ENCODE results near the gene MRPS16.
"Not testable (repeated sequence)": the region's sequence is repeated elsewhere in the genome, so short reads cannot be mapped to it uniquely, and the experiment has no call there.

Gene MRPS16

DNA sequence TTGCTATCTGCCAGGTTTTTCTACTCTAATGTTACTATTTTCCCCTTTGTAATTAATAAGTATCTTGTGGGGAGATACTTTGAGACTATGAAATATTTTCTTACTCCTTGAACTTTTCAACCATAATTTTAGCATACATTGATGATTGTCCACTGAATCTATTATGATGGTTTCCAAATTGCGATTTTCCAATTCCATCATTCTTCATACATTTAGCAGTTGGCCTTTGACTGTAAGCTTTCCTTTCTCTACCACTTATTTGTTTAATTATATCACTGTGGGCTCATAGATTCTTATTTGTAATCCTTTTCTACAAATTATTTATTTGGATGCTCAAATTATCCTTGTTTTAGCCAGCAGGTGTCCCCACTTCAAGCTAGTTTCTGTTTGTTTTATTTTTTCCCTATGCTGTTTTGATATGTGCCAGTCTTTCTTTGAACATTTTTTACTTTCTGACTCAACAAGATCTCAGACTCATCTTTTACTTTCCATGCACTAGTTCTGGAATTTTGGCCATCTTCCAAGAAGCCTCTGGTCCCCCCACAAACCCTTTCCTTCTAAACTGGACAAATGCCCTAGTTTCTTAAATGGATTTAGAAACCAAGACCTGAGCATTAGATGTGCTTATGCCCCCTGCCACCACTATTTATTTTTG, 11.4 kb upstream of the MRPS16 start:
- no peak overlapping the region for H3K4me3 ChIP-seq (ENCODE audit: low read depth, low read length)
- no peak for DNase-seq (ENCODE audit: low read depth)
- TF ChIP-seq, protein P1, sequence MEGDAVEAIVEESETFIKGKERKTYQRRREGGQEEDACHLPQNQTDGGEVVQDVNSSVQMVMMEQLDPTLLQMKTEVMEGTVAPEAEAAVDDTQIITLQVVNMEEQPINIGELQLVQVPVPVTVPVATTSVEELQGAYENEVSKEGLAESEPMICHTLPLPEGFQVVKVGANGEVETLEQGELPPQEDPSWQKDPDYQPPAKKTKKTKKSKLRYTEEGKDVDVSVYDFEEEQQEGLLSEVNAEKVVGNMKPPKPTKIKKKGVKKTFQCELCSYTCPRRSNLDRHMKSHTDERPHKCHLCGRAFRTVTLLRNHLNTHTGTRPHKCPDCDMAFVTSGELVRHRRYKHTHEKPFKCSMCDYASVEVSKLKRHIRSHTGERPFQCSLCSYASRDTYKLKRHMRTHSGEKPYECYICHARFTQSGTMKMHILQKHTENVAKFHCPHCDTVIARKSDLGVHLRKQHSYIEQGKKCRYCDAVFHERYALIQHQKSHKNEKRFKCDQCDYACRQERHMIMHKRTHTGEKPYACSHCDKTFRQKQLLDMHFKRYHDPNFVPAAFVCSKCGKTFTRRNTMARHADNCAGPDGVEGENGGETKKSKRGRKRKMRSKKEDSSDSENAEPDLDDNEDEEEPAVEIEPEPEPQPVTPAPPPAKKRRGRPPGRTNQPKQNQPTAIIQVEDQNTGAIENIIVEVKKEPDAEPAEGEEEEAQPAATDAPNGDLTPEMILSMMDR (IDR thresholded peaks at IDR 0.05; ENCODE audit: control insufficient read depth, extremely low read depth, insufficient read depth): peak; percentile 58

DNA sequence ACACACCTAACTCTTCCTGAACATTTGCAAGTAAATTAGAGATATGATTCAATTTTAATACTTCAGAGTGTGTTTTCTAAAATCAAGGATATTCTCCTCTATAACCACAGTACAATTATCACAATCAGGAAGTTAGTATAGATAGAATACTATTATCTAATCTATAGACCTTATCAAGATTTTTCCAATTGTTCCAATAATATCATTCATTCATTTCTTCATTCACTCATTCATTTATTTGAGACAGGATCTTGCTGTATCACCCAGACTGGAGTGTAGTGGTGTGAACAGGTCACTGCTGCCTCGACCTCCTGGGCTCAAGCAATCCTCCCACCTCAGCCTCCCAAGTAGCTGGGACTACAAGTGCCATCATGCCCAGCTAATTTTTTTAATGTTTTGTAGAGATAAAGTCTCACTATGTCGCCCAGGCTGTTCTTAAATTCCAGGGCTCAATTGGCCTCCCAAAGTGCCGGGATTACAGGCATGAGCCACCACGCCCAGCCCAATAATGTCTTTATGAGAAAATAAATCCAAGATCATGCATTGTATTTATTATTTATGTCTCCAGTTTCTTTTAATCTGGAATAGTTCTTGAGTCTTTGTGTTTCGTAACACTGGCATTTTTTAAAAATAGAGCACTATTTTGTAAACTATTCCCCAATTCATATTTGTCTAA, 10.6 kb upstream of the MRPS16 start:
- TF ChIP-seq, protein P1 (IDR thresholded peaks at IDR 0.05; ENCODE audit: control insufficient read depth, extremely low read depth, insufficient read depth): no peak
- DNase-seq (ENCODE audit: low read depth): no peak
- no peak overlapping the region for H3K4me3 ChIP-seq (ENCODE audit: low read depth, low read length)

DNA sequence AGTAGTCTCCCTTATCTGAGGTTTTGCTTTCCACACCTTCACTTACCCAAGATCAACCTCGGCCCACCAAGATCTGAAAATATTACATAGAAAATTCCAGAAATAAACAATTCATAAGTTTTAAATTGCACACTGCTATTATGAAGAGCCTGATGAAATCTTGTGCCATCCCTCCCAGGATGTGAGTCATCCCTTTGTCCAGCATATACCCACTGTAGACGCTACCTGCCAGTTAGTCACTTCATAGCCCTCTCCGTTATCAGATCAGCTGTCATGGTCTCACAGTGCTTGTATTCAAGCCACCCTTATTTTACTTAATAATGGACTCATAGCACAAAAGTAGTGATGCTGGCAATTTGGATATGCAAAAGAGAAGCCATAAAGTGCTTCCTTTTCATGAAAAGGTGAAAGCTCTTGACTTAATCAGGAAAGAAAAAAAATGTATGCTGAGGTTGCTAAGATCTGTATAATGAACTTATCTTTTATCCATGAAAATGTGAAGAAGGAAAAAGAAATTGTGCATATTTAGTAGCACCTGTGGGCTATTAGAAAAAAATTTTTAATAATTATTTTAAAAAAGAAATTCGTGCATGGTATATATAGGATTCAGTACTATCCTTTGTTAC, 9.8 kb upstream of the MRPS16 start:
- TF ChIP-seq, protein P1 (IDR thresholded peaks at IDR 0.05; ENCODE audit: control insufficient read depth, extremely low read depth, insufficient read depth): no peak
- no peak overlapping the region for H3K4me3 ChIP-seq (ENCODE audit: low read depth, low read length)
- DNase-seq (ENCODE audit: low read depth): no peak

DNA sequence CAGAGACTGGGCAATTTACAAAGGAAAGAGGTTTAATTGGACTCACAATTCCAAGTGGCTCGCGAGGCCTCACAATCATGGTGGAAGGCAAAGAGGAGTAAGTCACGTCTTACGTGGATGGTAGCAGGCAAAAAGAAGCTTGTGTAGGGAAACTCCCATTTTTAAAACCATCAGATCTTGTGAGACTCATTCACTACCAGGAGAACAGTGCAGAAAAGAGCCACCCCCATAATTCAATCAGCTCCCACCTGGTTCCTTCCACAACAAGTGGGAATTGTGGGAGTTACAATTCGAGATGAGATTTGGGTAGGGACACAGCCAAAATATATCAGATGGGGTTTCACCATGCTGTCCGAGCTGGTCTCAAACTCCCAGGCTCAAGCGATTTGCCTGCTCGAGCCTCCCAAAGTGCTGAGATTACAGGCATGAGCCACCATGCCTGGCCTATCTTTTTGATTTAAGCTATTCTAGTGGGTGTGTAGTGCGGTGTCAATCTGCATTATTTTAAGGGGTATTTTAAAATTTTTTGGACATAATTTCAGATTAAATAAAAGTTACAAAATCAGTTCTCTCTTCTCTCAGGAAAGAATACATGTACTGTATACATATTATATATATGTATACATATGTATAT, 9.0 kb upstream of the MRPS16 start:
- DNase-seq (ENCODE audit: low read depth): no peak
- TF ChIP-seq, protein P1 (IDR thresholded peaks at IDR 0.05; ENCODE audit: control insufficient read depth, extremely low read depth, insufficient read depth): no peak
- no peak overlapping the region for H3K4me3 ChIP-seq (ENCODE audit: low read depth, low read length)

GRCh38 chr10:73258612-73259011, 6.2 kb upstream of the MRPS16 start:
- not testable (repeated sequence) for H3K4me3 ChIP-seq (ENCODE audit: low read depth, low read length); DNase-seq (ENCODE audit: low read depth)

GRCh38 chr10:73253225-73253555, 746 bp upstream of the MRPS16 start:
- H3K4me3 ChIP-seq (ENCODE audit: low read depth, low read length): peak overlapping the region; percentile 87
- DNase-seq (ENCODE audit: low read depth): no peak
- TF ChIP-seq, protein P1 (IDR thresholded peaks at IDR 0.05; ENCODE audit: control insufficient read depth, extremely low read depth, insufficient read depth): peak; percentile 7; the same call in 1 of the 2 replicates
